HG03565 (cell line): Measurements from ENCODE around the gene OPA3.

Experiments
- ATAC-seq: cut with Tn5 transposase; IDR thresholded peaks from one replicate; pipeline ENCODE4 v1.9.1; 2021; ENCODE audit warnings: mild to moderate bottlenecking, moderate library complexity; ENCODE audit not compliant: unreplicated experiment

Gene OPA3

DNA sequence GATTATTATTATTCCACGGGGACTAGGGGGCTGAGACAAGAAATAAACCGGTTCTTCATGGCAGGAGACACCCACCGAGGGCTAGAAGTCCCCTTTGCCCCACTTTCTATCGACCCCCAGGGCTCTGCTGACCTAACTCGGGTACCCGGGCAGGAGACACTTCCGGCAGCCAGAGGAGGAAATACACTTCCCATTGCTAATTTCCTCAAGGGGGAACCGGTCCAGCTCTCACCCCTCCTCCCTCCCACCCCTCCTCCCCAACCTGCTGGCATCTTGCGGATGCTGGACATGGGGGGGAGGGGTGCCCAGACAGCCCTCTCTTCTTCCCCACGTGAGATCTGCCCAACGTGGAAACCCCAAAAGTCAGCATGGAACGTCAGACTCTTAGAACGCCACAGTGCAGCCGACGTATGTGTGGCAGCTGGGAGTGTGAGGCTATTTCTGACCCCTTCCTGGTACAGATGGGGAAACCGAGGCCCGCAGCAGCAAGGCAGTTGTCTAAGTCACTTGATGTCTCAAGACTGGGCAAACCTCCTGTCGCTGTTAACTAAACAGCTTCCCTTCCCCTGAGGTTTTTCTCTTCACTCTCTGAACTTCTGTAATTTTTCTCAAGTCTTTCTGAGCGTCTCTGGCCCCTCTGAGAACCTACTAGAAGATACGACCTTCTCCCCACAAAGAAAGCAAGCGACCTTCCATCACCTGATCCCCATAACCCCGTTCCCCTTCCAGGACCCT is 13.8 kb upstream of the OPA3 start:
- ATAC-seq = no peak

DNA sequence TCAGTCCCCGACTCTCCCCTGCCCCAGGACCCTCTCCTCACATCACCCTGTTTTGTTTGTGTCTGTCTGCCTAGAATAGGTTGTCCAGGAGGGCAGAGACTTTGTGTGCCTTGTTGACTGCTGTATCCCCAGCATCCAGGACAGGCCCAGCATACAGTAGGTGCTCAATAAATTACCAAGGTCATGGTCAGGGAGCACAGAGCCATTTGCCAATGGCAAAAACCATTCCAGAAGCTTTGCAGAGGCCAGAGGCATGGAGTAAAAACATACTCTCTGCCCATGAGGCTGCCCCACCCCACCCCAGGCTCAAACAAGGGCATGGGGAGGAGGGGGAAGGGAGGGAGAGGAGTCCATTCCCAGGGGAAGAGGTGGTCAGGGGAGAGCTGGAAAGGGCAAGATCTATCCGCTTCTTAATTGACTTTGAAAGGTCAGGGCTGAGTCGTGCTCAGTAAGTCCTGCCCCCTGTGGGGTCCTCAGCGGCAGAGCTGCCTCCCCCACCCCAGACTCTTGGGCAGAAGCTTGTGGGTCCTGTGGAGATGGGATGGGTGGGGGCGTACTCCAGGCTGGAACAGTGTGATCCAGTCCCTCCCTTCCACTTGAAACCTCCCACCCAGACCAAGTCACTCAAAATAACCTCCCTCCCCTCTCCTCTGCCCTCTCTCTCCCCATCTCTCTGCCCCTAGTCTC is 13.0 kb upstream of the OPA3 start:
- no peak for ATAC-seq

DNA sequence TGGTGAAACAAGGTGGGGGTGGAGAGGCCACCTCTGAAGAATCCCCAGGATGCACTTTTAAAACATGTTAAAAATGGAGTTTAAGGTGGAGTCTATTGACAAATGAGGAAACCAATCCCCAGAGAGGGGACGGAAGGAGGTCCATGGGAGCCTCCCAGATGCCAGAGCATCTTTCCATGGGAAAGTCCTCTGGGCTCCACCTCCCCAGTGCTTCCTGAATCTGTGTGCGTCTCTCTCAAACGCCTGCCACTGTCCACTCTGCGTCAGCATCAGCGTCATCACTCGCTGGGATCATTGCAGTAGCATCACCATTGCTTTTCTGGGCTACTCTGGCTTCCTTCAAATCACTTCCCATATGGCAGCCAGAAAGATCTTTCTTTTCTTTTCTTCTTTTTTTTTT is 11.2 kb upstream of the OPA3 start:
- ATAC-seq = no peak

DNA sequence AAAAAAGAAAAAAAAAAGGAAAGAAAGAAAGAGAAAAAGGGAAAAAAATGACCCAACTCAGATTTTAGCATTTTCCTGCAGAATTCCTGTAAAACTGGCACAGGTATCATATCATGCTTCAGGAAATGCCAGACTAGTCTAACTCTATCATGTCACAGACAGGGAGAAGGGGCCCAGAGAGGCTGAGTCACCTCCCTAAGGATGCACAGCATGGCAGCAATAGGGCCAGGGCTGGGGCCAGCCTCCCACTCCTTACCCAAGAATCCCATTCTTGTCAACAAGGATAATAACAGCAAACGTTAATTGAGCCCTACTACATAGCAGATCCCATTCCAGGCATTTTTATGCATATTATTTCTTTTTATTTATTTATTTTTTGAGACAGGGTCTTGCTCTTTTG is 8.9 kb upstream of the OPA3 start:
- no peak for ATAC-seq

DNA sequence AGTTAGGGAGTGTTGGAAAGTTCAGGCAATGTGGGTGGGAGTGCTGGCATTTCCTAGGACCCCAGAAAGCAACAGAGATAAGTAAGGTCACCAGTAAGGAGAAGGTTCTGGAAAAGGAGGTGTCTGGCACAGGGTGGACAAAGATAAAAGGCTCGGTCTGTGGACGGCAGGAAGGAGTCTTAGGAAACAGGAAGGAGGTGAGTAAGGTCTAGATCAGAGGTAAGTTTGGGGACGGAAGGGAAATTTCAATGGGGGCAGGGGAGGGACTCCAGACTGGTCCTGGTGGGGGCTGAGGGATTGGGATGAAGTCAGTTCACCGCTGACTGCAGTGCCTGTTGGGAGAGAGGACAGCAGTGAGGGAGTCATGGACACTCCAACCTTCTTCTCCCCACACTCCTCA is 7.8 kb upstream of the OPA3 start:
- no peak for ATAC-seq

DNA sequence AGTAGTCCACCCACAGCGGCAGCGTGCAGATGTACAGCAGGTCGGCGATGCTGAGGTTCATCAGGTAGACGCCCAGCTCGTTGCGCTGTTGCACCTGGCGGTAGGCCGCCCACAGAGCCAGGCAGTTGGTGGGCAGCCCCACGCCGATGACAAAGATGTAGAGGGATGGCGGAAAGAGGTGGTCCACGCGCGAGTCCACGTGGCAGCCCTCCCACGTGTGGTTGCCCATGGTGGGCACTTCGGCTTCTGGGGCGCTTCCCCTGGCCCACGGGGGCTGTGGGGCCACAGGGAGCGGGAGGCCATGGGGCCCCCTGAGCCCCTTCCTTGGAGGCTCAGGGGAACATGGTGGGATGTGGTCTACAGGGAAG is 7.0 kb upstream of the OPA3 start:
- no peak for ATAC-seq

DNA sequence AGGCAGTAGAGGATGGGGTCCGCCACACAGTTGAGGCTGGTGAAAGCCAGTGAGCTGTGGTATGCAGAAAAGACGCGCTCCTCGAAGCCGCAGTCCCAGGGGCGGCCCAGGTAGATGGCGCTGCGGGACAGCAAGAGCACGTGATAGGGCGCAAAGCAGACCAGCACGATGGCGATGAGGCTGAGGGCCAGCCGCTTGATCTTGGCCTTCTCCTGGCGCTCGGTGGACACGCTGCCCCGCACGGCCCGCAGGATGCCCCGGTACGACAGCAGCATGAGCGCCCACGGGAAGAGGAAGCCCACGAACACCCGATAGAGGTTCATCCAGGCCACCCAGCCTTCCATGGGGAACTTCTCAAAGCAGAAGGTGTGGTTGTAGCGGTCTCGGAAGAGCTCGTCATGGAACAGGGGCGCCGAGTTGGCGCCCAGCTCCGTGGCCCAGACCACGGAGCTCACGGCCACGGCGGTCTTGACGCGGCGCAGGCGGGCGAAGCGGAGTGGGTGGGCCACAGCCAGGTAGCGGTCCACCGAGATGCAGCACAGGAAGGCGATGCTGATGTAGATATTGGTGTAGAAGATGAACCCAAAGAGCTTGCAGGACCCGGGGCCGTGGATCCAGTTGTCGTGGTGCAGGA is 6.5 kb upstream of the OPA3 start:
- no peak for ATAC-seq

DNA sequence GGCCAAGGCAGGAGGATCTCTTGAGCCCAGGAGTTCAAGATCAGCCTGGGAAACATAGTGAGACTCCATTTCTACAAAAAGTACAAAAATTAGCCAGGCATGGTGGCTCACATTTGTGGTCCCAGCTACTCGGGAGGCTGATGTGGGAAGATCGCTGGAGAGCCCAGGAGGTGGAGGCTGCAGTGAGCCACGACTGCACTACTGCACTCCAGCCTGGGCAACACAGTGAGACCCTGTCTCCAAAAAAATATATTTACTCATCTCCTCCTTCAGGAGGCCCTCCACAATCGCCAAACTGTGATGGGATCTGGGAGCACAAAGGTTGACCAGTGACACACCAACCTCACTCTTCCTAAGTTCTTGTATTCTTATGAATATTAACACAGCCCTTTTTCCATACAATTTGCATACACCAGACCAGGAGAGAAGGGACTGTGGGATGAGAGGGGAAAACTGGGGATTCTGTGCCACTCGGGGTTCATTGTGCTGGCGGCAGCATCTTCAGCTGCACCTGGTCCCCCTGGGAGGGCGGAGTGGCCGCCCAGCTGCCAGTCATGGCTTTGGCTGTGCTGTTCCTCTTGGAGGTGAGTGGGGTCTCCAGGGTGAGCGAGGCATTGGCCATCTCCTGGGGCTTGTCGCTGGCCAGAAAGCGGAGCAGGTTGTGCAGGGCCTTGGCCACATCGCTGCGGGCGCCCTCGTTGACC is 5.8 kb upstream of the OPA3 start:
- no peak for ATAC-seq

DNA sequence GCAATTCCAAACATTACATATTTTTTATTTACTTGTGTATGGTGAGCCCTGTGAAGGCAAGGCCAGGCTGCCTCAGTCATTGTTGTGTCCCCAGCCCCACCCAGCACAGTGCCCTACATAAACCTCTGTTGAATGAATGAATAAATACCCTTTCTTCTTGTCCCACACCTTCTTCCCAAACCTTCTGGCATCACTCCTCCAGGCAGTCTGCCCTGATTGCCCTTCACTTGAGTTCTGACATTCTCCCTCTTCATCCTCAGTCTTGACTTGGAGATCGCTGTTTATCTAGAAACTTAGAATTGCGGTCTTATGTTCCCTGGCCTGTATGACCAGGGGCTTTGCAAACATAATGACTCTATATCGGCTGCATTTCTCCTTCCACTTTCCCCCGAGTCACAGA is 5.2 kb upstream of the OPA3 start:
- ATAC-seq = no peak

DNA sequence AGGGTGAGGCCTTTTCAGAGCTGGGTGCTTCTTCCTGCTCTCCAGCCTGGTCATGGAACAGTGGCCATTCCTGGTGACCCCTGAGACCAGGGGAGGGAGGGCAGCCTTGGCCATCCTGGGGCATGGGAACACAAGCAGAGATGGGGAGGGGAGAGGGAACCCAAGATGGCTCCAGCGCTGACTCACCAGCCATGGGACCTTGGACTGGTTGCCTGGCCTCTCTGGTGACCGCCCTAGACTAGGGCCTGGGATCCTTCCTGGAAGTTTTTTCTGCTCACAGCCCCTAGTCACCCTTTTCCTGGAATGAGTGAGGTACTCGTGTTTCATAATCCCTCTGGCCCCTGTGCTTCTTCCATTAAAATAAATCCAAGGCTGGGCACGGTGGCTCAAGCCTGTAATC is 3.3 kb upstream of the OPA3 start:
- ATAC-seq = no peak

DNA sequence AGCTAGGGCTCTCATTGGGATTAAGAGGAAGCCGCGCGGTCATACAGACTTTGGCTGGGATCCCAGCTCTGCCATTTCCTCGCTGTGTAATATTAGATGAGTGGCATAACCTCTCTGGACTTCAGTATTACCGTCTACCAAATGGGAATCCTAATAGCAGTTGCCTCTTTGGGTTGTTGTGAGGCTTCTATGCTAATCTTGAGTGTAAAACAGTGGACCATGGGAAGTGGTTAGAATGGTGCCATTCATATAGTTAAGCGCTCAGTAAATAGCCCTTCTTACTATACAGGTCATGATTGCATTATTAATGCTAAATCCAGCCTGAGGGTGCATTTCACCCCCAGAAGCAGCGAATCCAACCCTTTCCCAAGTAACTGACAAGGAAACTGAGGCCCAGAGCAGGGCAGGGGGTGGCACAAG is 566 bp upstream of the OPA3 start:
- no peak for ATAC-seq

DNA sequence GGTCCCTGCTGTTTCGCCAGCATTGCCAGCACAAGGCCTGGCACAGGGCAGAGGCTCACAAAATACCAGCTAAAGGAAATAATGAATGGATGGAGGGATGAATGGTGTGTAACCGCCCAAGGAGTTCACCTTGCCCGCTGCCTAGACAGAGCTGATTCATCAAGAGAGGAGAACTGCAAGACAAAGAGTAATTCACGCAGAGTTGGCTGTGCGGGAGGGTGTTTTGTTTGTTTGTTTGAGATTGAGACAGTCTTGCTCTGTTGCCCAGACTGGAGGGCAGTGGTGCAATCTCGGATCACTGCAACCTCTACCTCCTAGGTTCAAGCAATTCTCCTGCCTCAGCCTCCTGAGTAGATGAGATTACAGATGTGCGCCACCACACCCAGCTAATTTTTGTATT is 3.0 kb downstream of the OPA3 start:
- no peak for ATAC-seq

DNA sequence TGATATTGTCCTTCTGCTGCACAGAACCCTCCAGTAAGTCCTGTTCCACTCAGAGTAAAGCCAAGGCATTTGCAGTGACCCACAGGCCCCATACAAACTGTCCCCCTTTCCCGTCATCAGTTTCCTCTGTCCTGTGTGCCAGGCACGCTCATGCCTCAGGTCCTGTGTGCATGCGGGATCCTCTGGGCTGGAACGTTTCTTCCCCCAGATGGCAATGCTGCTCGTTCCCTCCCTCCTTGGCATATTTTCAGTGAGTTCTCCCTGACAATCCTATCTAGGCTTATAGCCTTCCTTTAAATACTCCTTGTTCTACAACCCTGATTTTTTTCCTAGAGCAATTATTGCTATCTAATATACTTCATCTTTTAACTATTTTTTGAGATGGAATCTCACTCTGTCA is 5.7 kb downstream of the OPA3 start:
- no peak for ATAC-seq

DNA sequence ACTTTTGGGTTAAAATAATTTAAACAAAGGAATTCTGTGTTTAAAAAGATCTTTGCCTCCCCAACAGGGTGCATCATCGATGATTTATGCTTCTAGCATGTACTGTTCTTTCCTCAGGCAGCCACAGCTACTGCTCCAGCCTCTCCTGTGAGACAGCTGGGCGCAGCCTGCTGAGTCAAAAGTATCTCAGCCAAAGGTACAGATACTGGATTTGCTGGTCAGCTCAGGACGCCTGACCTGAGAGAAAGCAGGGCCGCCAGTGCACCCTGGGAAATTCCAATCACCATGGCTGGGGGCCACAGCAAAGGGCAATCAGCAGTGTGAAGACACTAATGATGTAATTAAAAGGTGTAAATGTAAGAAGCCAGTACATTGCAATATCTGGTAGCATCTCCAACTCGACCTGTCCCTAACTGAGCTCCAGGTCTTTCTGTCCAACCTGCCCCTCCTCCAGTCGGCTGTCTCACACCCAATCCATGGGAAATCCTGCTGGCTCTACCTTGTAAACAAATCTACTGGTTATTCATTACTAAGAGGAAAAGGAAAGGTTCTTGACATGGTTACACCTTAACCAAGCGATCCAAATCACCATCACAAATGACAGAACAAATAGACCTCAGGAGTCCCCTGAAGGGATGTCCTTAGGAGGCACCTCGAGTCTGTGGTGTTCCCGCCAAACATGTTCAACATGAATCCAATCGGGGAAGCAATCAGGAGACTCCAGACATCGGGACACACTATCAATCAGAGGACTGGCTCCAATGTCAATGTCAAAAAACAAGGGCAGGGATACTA is 7.3 kb downstream of the OPA3 start:
- no peak for ATAC-seq

DNA sequence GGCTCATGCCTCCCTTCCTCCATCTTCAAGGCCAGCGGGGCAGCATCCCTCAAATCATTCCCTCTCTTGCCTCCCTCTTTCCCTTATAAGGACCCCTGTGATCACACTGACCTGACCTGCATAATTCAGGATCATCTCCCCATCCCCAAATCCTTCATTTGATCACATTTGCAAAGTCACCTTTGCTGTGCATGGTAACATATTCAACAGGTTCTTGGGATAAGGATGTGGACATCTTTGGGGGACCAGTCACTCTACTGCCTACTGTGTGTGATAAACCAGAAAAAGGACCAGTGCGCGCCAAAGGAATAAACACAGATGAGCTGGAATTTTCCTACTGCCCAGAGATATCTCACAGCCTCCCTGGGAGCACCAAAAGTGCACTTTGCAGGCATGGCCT is 7.9 kb downstream of the OPA3 start:
- ATAC-seq = no peak

DNA sequence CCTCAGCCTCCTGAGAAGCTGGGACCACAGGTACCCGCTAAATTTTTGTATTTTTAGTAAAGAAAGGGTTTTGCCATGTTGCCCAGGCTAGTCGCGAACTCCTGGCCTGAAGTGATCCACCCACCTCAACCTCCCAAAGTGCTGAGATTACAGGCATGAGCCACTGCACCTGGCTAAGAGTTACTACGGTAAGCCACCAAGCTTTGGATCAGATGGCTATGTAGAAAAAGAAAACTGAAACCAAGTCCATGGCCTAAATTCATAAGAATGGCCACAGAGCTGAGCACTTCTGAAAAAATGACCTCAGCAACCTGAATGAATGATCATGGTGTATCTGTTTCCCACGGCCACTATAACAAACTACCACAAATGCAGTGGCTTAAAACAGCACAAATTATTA is 9.4 kb downstream of the OPA3 start:
- ATAC-seq = no peak

DNA sequence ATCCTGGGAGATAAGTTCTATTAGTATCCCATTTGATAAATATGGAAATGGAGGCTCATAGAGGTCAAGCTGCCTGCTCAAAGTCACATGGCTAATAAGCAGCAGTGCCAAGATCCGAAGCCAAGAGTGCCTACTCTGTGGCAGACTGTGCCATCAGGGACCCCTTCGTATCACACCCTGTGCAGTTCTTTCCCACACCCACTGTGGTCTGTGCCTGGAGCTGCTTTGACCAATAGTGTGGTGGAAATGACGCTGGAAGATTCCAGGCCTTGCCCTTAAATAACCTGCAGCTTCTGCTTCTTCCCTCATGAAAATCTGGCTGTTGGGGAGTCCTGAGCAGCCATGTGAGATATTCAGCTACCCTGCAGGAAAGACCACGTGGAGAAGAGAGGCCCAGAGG is 10.1 kb downstream of the OPA3 start:
- no peak for ATAC-seq

DNA sequence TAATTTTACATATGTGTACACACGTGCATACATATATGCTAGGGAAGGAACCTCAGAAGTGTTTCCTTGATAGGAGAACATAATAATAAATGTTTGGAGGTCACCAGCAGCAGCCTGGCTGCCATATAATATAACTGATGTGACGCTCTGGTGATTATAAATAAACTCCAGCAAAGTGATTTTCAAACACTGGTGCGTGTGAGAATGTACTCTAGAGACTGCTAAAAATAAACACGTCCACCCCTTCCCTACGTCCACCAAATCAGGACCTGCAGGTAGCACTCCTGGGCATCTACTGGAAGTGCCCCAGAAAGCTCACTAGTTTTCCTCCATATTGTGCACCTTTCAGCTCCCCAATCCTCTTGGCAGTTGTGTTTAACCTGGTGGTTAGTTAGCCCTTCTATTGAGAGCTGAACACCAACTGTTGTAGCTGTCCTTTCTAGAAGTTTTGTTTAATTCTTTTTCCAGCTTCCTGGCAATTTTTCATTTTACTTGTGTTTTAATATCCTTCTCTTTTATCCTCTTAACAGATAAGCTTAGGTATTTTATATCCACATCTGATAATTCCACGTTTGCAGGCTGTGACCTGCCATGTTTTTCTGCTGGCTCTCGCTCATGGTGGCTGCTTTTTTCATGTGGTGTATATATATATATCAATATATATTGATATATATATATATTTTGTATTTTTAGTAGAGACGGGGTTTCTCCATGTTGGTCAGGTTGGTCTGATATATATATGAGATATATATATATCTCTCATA is 13.0 kb downstream of the OPA3 start:
- ATAC-seq = no peak

DNA sequence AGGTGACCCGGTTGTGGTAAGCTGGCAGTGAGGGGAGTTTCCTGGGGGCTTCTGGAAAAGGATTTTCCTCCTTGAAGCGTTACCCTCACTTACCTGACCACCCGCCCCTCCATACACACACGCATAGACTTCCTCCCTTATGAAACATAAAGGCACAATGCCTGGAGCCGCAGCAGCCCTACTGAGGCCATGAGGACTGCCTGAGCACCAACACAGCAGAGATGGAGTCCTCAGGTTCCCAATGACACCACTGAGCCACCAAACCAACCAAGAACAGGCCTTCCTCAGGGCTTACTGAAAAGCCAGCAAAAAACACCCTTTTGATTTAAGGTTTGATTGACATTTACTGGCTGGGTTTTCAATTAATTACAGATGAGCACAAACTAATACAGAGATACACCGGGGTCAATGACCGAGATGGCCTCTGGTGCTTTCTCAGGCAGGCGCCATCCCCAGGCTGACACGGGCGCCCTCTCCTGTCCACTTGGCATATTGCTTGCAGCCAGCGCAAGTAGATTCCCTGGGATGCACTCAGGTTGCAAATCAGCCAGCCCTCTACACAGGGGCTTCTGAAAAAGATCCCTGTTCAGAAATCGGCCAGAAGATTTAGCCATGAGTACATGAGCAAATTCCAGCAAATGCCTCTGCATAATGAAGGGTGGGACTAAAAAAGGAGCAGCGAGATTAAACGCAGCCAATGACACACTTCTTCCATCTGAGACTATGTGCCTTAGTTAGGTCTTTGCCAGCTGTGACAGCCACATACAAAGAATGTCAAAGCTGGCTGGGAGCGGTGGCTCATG is 14.8 kb downstream of the OPA3 start:
- ATAC-seq = no peak
